ENCODE measurements around the gene CNTN3.

Gene CNTN3

GRCh38 chr3:74623261-74623836 is 8.9 kb upstream of the CNTN3 start:
- TF ChIP-seq USF1 (IDR thresholded peaks at IDR 0.05) (no peak), TAF1 (IDR thresholded peaks at IDR 0.05; ENCODE audit: low read depth) (no peak), EGR1 (IDR thresholded peaks at IDR 0.05) (no peak), CREB1 (IDR thresholded peaks at IDR 0.05; ENCODE audit: low read depth) (no peak), RAD21 (IDR thresholded peaks at IDR 0.05; ENCODE audit: low read depth) (no peak), ZBTB7A (IDR thresholded peaks at IDR 0.05; ENCODE audit: low read depth) (no peak), EP300 (IDR thresholded peaks at IDR 0.05; ENCODE audit: borderline replicate concordance) (no peak), YY1 (IDR thresholded peaks at IDR 0.05; ENCODE audit: low read depth) (no peak), FOXM1 (IDR thresholded peaks at IDR 0.05; ENCODE audit: borderline replicate concordance, low read depth) (no peak), REST (IDR thresholded peaks at IDR 0.05; ENCODE audit: low read depth) (no peak), CEBPB (IDR thresholded peaks at IDR 0.05) (no peak), NFIC (IDR thresholded peaks at IDR 0.05) (no peak), TCF12 (IDR thresholded peaks at IDR 0.05; ENCODE audit: low read depth) (no peak), MAX (IDR thresholded peaks at IDR 0.05) (no peak), TEAD4 (IDR thresholded peaks at IDR 0.05) (no peak)

- TF ChIP-seq RAD21 (IDR thresholded peaks at IDR 0.05; ENCODE audit: low read depth) (no peak), FOXM1 (IDR thresholded peaks at IDR 0.05; ENCODE audit: borderline replicate concordance, low read depth) (no peak), CREB1 (IDR thresholded peaks at IDR 0.05; ENCODE audit: low read depth) (no peak)
Observed at GRCh38 chr3:74621581-74621980, 7.1 kb upstream of the CNTN3 start.

GRCh38 chr3:74617776-74618175 is 3.3 kb upstream of the CNTN3 start:
- TF ChIP-seq REST (IDR thresholded peaks at IDR 0.05; ENCODE audit: low read depth), result no peak
- no peak for TF ChIP-seq NFIC (IDR thresholded peaks at IDR 0.05)
- TF ChIP-seq USF1 (IDR thresholded peaks at IDR 0.05), result no peak
- TF ChIP-seq RAD21 (IDR thresholded peaks at IDR 0.05; ENCODE audit: low read depth), result no peak

- no peak for TF ChIP-seq CEBPB (IDR thresholded peaks at IDR 0.05)
Observed at GRCh38 chr3:74613521-74614106, 845 bp downstream of the CNTN3 start.

GRCh38 chr3:74613060-74613459 is 1.4 kb downstream of the CNTN3 start:
- TF ChIP-seq EP300 (IDR thresholded peaks at IDR 0.05; ENCODE audit: borderline replicate concordance), result no peak
- TF ChIP-seq ZBTB7A (IDR thresholded peaks at IDR 0.05; ENCODE audit: low read depth), result no peak
- no peak for TF ChIP-seq MAX (IDR thresholded peaks at IDR 0.05)
- TF ChIP-seq USF1 (IDR thresholded peaks at IDR 0.05), result no peak
- no peak for TF ChIP-seq FOXM1 (IDR thresholded peaks at IDR 0.05; ENCODE audit: borderline replicate concordance, low read depth)
- TF ChIP-seq RAD21 (IDR thresholded peaks at IDR 0.05; ENCODE audit: low read depth), result no peak
- TF ChIP-seq CREB1 (IDR thresholded peaks at IDR 0.05; ENCODE audit: low read depth), result no peak
- TF ChIP-seq REST (IDR thresholded peaks at IDR 0.05; ENCODE audit: low read depth), result no peak
- TF ChIP-seq TAF1 (IDR thresholded peaks at IDR 0.05; ENCODE audit: low read depth), result no peak
- no peak for TF ChIP-seq EGR1 (IDR thresholded peaks at IDR 0.05)
- no peak for TF ChIP-seq YY1 (IDR thresholded peaks at IDR 0.05; ENCODE audit: low read depth)
- TF ChIP-seq CEBPB (IDR thresholded peaks at IDR 0.05), result no peak
- no peak for TF ChIP-seq TEAD4 (IDR thresholded peaks at IDR 0.05)
- no peak for TF ChIP-seq NFIC (IDR thresholded peaks at IDR 0.05)
- no peak for TF ChIP-seq TCF12 (IDR thresholded peaks at IDR 0.05; ENCODE audit: low read depth)

Data from Ishikawa (cell line).